RPMI7951 (cell line): Measurements from ENCODE around the gene GUCA2A. TPM values are rescaled to one million over a fixed set of nuclear protein-coding genes. Genes with fewer than 3 reads are reported as not detected.

ENCODE experiments used
- DNase-seq: peaks from one replicate; pipeline ENCODE4 v3.0.0-alpha.2; 2012; ENCODE audit warnings: low read depth
- total RNA-seq: library from RNA; depleted of rRNA; stranded (reverse); fragments of >200 nt; shearing (Covaris generic); gene quantifications from 2 replicates; pipeline ENCODE4 v1.2.3, GENCODE V29; 2014; rRNA removed

Gene GUCA2A
- total RNA-seq, 1 experiment from 2014 or later, result not detected

DNA sequence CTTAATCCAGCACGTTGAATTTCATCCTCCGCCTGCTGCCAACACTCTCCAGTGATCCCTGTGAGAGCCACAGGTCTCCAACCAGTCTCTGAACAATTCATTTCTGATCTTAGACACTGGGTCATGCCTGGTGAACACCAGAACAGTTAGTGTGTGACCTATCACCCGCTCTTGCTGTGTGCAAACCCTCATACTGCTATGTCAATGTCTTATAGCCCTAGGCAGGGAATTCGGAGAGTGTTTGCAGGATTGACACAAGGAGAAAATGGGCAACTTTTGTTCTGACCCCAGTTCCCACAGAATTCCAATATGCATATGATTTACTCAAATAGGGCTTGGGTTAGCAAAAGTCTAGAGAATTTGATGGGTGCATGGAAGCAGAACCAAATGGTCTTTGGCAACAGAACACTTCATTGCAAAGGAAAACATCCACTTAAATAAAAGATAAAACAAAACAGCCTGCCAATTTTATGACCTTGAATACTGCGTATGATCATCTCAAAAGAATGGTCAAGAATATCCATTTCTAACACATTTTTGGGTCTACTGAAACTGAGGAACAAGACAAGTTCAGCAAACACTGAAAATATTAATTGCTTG lies 34.4 kb downstream of the GUCA2A start:
- no peak for DNase-seq

DNA sequence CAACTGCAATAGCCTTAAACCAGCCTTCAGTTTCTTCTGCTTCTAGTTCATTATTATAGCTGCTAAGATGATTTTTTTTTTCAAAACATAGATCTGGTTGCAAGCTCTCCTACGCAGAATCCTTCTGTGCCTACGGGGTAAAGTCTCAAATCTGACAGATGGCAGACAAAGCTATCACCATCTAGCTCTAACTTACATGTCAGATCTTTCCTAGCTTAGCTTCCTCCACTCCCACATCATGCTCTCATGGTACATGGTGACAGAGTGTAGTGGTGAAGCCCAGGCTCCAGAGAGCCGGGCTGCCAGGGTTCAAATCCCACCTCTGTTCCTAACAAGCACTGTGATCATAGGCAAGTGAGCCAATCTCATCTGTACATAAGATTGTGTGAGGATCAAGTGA lies 35.6 kb downstream of the GUCA2A start:
- DNase-seq, result no peak

DNA sequence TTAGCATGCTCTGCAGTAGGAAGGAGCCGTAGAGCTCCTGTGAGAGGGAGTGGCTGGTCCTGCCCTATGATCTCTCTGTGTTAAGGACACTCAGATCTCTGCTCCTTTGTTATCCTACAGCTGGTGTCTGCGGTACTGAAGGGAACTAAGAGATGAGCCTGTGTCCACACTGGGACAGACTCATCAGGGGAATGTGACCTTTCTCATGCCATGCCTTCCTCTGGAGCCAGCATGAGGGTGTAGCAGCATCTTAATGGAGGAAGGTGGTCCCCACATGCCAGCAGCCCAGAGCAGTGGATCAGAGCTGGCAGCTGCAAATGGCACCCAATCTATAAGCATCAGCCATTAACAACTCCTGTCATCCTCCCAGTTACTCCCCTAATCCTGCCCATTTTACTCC lies 36.0 kb downstream of the GUCA2A start:
- no peak for DNase-seq

DNA sequence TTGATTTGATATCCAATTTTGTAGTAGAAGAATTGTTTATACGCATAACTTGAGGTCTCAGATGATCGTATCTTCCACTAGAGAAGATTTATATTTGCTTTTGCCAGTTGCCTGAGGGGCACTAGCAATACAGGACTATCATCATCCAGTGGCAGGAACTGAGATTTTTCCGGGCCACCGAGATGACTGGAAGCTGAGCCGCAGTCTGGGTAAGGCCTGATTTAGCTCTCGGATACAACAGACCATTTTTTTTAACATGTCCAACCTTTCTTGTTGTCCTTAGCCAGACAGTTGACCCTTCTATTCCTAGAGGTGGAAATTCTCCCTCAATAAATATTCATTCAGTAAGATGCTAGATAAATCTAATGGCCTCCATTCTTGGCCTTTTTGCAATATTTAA lies 36.8 kb downstream of the GUCA2A start:
- DNase-seq, result no peak

DNA sequence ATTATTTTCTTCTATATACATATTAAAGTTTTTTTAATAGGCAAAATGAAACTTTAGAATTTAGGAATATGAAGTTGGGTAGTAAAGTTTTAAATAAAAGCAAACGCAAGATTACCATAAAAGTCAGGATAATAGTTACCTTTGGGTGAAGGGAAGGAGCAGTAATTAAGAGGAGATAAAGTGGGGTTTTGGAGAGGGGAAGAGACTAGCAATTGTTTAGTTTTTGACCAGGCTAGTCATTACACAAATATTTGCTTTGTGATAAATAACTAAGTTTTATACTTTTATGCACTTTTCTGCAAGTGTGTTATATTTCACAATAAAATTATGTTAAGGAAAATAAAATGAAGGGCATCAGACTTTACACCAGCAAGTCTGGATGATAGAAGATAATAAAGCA lies 39.0 kb downstream of the GUCA2A start:
- DNase-seq, result no peak

DNA sequence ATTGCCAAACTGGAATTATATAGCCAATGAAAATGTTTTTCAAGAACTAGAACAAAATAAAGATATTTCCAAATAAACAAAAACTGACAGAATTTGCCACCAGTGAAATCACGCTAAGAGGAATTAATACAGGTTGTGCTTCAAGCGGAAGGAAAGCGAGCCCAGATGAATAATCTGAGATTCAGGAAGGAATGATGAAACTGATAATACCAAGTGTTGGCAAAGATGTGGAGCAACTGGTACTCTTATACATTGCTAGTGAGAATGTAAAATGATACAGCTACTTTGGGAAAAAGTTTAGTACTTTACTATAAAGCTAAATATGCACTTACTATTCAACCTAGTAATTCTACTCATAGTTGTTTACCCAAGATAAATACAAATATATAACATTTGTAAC lies 42.1 kb downstream of the GUCA2A start:
- no peak for DNase-seq

DNA sequence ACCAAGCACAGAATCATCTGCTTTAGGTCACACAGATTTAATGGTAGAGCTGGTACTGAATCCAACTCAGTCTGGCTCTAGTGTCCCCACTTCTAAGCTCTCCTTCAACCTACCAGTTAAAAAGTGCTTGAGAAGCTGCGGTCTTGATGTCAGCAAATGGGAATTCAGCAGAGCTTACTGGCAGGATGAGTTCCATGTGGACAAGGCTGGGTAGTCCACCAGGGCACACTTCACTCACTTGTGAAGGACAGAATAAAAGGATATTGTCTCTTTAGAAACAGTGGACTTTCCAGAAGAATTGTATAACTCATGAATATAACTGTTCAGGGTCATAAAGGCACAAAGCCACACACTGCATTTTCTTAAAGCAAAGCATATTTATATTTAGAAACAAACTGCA lies 46.4 kb downstream of the GUCA2A start:
- no peak for DNase-seq

DNA sequence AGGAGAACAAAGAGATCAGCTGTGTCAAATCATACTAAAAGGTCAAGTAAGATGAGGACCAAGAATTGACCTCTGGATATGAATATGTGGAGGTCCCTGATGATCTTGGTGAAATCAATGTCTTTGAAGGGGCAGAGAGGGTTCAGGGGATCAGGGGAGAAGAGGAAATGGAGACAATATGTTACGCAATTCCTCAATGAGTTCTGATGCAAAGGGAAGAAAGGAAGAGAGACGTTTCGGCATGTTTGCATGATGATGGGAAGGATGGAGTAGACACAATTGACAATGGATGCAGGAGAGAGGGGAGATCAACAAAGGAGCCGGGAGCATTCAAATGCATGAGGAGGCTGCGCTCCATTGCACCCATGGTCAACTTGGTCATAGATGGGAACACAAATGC lies 47.3 kb downstream of the GUCA2A start:
- DNase-seq, result no peak

DNA sequence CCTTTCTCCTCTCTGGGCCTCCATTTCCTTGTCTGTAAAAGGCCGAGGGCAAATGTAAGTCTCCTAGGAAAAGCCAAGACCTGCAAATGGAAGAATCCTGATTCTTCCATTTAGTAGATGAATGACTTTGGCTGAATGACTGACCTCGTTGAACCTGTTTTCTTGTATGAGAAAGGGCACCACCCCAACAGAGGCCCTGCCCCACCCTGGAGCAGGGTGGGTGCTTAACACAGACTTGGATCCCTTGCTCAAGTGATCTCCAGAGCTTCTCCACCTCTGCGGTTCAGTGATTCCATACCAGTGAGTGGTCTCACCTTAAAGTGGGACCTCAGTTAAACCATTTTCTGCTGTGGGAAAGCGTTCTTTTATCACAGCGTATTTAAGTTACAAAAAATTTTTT lies 50.3 kb downstream of the GUCA2A start:
- DNase-seq, result no peak

Other genes with a start within 250 kb of the GUCA2A start
- 4.1 and 5.4 TPM in 2 replicates for gene HIVEP3, start 245.8 kb downstream of the GUCA2A start, total RNA-seq
- gene GUCA2B, start 11.3 kb downstream of the GUCA2A start, total RNA-seq, result not detected in 2 replicates
- gene FOXJ3, start 170.5 kb upstream of the GUCA2A start, total RNA-seq, result 25.9 and 29.0 TPM in 2 replicates
- 0.12 and 0.88 TPM in 2 replicates for gene RIMKLA, start 216.0 kb upstream of the GUCA2A start, total RNA-seq